T-helper 22 cell (primary cell): ENCODE results near the gene MAP3K3.

Experiments used
- DNase-seq: peaks from one replicate; pipeline ENCODE4 v3.0.0-alpha.2; 2020; ENCODE audit warnings: low read depth

Gene MAP3K3

GRCh38 chr17:63652106-63652505 is 29.9 kb downstream of the MAP3K3 start:
- DNase-seq: no peak

- no peak for DNase-seq
These were observed 30.8 kb downstream of the MAP3K3 start for GRCh38 chr17:63653050-63653449.

- no peak for DNase-seq
These were observed 35.6 kb downstream of the MAP3K3 start for GRCh38 chr17:63657786-63658185.

- no peak for DNase-seq
These were observed 36.1 kb downstream of the MAP3K3 start for GRCh38 chr17:63658366-63658765.

GRCh38 chr17:63659850-63660249 is 37.6 kb downstream of the MAP3K3 start:
- DNase-seq: no peak

GRCh38 chr17:63665527-63666214 is 43.5 kb downstream of the MAP3K3 start:
- no peak for DNase-seq

GRCh38 chr17:63672856-63673255 is 50.6 kb downstream of the MAP3K3 start:
- no peak for DNase-seq

- DNase-seq: no peak
These were observed 53.0 kb downstream of the MAP3K3 start for GRCh38 chr17:63675231-63675606.

- DNase-seq: no peak
These were observed 53.7 kb downstream of the MAP3K3 start for GRCh38 chr17:63675607-63676546.

- no peak for DNase-seq
These were observed 54.4 kb downstream of the MAP3K3 start for GRCh38 chr17:63676584-63676983.

- no peak for DNase-seq
These were observed 57.0 kb downstream of the MAP3K3 start for GRCh38 chr17:63679214-63679613.

- DNase-seq: no peak
These were observed 58.5 kb downstream of the MAP3K3 start for GRCh38 chr17:63680700-63681099.

GRCh38 chr17:63681530-63681929 is 59.3 kb downstream of the MAP3K3 start:
- DNase-seq: no peak

- DNase-seq: no peak
These were observed 60.2 kb downstream of the MAP3K3 start for GRCh38 chr17:63682441-63682840.

GRCh38 chr17:63682981-63683380 is 60.8 kb downstream of the MAP3K3 start:
- no peak for DNase-seq

GRCh38 chr17:63685041-63685440 is 62.8 kb downstream of the MAP3K3 start:
- DNase-seq: no peak

GRCh38 chr17:63685578-63685977 is 63.4 kb downstream of the MAP3K3 start:
- DNase-seq: no peak

- no peak for DNase-seq
These were observed 64.0 kb downstream of the MAP3K3 start for GRCh38 chr17:63686138-63686685.

GRCh38 chr17:63688396-63689020 is 66.3 kb downstream of the MAP3K3 start:
- no peak for DNase-seq

GRCh38 chr17:63689479-63689878 is 67.3 kb downstream of the MAP3K3 start:
- no peak for DNase-seq

GRCh38 chr17:63692195-63692816 is 70.1 kb downstream of the MAP3K3 start:
- no peak for DNase-seq
